Epidermal melanocyte (primary cell): ENCODE measurements around the gene NEDD9.

Source experiments
- DNase-seq: peaks from one replicate; pipeline ENCODE4 v3.0.0; 2011; ENCODE audit warnings: low spot score; ENCODE audit not compliant: insufficient read length

Gene NEDD9

DNA sequence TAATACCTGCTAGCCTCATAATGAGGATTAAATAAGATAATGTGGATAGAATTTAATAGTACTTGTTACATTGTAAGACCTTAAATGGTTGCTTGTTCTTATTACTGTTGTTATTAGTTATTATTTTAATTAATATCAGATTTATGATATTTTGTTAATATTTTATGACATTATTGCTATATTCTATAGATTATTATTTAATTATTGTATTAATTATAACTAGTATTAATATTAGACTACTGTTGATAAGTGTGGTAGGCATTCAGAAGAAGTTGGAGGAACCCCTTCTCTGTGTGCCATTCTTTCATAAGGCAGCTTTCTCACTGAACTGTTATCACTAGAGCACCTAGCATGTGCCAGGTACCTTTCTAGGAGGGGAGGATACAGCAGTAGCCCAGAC, 2.6 kb upstream of the NEDD9 start:
- DNase-seq, result no peak

DNA sequence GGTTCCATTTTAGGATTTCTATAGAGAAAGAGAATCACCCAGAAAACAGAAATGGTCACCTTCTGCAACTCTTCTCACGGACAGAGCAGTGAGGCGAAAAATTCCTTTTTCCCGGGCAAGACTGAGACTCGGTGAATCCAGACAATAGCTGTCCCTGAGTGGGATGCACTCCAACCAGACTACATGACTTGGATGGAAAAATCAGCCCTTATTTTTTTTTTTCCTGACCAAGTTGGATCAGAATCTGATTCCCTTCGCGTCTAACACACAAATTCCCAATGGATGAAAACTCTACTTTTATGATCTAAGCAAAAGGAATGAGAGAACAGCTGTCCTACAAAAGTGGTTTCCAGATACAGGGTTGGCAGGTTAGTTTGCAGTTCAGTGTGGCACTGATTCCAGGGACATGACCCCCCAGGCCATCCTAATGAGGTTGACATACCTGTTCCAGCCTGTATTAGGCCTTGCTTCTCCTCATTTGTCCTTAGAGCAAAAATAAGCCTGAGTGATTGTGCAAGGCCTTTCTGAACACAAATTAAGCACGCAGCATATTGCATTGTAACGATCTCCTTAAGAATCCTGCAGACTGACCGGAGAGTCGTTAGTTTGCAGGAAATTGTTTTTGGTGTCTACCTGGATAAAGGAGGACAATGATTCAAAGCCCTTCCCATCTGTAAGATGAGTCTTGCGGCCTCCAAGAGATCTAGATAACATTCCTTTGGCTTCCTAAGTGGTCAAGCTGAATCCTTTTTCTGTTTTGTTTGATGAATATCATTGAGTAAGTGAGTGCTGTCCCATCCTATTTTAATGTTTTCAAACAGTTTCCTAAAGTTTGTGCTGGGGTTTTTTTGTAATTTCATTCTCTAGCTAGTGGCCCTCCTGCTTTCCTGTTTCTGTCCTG, 1.5 kb upstream of the NEDD9 start:
- DNase-seq, result no peak

DNA sequence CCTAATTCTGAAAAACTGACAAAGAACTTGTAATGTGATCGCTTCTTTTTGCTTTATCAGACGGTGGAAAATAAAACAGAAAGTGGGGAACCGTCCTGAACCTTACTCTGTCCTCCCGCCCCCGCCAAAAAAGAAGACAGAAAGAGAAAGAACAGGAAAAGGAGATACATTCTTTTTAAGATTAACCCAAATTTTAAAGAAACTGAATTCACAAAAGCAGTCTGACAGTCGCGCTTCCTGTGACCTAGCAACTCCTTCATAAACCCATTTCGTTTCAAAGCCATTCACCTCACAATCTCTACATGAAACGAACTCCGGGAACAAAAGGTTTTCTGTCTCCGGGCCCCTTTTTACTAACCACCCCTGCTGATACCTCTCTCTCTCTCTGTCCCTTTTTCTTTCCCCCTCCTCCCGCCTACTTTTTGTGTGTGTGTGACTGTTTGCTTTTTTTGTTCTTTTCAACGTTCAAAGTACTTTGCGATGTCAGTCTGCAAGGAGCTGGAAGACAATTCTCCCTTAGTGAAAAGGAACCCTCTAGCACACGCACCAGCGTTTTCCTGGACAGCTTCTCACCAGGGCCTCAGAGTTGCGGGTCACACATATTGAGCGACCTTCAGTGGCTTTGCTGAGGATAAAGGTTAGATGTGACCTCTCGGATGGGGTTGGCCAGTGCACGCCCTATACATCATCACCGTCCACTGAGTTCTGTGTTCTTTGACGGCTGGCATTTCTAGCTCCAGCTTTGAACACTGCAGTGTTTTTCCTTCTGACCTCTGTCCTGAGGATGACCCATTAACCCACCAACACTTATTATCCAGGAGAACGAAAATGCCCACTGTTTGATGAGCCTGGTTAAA, 530 bp upstream of the NEDD9 start:
- no peak for DNase-seq

DNA sequence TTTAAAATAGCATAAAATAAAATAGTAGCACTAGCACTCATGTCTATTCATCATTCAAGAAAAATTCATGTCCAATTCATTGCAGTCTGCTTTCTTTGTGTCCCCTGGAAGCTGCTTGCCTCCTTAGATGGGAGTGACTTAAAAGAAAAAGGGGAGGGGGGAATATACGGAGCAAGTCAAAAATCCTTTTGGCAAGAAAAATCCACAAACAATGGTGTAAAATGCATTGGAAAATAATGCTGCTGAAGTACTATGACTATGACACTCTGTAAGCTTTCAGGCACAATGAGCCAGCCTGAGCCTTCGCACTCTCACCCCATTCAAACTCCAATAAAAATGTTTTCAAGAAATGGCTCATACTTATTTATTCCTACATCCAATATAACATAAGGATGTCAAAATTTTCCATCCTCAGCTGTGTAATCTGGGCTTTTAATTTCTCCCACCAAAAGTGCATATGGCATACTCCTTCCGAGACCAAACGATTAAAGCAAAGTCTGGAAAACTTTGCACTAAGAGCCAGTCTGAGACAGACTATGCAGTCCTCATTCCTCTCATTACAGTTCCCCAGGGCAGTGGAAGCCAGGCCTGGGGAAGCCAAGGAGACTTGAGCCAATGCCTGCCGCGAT, 790 bp downstream of the NEDD9 start:
- peak; percentile 41 for DNase-seq

DNA sequence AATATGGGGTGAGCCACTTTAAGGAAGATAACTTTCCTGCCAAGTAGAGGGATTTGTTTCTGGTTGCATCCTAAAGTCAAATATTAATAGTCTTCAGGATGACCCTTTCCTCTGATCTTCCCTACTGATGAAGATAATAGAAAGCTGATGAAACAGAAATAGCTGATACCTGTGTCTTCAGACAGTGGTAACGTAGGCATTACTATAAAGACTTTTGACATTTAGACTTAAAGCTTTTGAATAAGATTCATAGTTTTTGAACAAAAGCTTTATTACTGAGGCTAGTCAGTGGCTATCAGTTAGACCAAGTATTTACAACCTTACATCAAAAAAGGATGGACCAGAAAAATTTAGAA, 1.4 kb downstream of the NEDD9 start:
- no peak for DNase-seq

DNA sequence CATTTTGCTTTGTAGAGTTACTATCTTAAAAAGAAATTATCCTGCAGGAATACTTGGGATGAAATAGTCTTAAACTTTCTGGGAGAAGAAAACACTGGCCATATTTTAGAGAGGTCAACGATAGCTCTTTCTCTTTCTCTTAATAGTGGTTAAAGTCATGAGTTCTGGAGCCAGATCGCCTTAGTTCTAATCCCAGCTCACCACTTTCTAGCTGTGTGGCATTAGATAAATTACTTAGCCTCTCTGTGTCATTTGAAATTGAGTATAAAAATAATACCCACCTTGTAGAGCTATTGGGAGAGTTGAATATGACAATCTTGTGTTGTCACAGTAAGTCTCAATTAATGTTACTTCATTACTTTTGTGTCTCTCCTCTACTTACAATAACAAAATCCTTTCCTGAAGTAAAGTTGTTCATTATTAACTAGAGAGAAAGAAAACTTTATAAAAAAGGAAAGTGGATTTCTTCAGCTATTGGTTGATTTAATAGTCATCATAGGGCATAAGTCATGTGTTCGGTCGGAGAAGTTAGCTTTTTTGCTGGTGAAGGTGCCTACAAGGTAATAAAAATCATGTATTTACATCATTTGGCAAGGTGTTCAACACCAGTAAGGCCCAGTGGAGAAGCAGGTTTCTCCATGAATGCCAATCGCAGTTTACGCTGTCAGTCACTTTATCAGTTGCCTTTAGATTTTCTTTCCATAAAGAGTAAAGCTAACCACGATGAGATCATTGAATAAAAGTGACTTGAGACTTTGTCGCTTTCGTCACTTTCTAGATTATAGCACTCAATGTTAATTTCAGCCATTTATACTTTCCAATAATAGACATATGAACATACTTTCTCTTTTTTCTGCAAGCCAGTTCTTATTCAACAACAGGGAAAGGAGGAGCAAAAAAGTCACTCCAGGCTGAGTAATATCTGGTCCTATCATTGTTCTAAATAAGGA, 2.0 kb downstream of the NEDD9 start:
- no peak for DNase-seq

DNA sequence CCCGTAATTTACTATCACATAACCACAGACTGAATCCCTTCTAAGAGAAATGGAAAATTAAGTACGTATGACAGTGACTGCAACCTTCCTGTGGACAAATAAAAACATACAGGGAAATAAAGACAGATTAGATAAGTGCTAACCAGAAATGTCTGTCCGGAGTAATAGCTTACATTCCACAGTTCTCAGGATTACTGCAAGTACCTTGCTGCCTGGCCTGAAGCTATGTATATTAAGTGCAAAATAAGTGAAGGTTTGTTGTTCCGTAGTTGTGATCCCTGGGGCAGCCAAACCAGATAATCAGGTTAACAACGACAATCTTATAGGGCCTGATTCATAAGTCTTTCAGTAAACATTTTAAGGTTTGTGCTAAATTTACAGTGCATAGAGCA, 2.8 kb downstream of the NEDD9 start:
- DNase-seq, result no peak

DNA sequence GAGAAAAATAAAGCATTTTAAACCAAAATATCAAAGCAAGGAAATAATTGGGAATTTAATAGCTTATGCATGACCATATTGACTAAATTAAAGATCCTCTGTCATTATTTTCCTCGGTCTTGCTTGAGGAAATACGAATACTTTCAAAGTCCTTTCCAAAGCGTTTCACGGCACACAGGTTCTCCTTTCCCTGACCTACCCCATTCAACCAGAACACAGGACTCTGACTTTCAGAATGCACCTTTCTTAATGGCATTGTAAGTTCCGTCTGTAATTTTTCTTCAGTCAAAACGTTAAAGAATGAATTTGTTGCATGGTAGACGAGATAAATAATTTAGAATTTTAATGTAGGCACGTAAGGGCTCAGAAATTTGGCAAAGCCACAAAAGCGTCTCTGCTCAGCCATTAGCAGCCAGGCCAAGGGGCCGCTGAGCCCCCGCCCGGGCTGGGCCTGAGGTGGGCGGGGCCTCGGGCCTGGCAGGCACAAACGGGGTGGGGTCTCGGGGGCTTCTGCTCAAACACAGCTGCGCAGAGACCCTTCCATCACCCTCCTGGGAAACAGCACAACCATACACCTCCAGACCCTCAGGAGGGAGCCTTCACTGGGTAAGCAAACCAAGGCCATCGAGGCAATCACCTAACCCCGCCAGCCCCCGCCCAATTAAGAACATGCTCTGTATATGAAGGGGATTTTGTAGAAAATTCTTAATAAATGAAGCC, 3.4 kb downstream of the NEDD9 start:
- DNase-seq, result no peak

DNA sequence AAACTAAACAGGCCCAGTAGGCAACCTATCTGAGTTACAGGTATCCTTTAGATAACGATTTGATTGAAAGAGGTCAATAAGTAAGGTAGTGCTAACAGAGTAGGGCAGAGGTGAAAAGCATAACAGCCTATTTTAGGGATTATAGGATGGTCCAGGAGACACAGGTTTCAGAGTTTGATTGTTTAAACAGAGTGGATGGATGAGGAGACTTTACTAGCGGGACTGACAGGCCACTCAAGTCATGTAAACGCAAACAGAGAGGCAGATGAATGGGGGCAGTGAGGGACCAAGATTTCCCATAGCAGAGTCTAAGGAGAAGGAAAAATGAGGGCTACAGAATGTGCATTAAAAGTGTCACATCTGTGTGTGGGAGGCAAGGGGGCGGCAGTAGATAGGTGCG, 4.8 kb downstream of the NEDD9 start:
- DNase-seq, result no peak

DNA sequence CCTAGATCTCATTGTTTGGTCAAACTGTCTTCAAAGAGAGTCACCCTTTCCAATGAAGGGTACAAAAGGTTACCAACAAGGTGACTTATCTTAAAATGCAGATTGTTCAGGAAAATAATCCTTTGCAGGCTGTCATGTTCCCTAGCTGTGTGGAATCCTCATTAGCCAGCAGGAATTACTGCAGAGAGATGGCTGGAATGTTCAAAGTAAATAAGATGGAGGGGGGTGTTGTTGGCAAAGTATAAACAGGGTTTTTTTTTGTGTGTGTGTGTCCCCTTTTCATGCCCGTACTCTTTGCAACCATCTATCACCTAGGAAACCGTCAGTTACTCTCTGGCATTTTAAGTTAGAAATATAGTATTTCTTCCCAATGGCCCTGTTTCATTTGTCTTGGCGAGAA, 6.5 kb downstream of the NEDD9 start:
- no peak for DNase-seq

DNA sequence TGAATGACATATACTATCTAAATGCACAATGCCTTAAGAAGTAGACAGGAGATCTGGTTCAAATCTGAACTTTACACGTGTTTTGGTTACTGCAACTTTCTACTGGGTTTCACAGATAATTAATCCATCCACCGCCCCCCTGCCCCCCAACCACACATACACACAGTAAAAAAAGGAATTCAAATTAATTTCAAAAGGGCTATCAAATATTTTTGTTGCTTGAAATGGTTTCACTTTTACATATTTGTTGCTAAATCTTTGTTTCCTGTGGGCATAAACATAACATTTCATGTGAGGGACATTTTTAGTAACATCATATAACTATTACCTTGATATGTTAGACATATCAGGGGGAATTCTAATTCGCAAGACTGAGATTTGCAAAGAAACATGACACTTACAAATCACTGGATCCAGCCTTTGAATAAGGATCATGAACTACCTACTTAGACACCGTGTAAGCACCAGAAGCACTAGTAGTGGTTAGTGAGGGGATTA, 7.5 kb downstream of the NEDD9 start:
- DNase-seq, result no peak

DNA sequence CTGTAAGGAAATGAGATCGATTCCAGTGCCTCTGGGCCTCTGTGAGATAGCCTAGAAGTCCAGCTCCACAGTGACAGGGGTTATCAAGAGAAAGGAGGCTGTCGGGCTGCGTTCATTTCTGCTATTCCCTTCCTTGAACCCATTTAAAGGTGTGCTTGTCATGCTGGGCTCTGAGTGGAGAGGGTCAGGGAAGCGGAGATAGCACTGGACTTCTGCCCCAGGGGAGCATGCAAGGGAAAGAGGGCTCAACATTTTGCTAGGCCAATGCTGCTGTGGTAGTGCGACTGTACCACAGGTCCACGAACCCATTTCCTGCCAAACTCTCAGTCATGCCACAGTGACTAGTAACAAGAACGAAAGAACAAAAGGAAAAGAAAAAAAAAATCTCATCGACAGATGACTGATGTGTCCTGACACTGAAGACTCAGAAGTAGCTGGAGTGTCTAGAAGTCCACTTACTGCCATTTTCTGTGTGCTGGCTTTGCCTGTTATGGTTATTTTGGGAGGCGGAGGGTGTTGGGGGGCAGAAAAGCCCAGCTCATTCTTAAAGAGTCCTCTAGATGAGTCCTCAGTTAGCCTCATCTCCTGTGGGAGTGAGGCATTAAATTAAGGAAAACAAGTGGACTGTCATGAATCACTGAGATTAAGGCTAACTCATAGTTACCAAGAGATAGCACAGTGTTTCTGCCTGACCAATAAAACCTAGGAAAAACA, 8.1 kb downstream of the NEDD9 start:
- no peak for DNase-seq

DNA sequence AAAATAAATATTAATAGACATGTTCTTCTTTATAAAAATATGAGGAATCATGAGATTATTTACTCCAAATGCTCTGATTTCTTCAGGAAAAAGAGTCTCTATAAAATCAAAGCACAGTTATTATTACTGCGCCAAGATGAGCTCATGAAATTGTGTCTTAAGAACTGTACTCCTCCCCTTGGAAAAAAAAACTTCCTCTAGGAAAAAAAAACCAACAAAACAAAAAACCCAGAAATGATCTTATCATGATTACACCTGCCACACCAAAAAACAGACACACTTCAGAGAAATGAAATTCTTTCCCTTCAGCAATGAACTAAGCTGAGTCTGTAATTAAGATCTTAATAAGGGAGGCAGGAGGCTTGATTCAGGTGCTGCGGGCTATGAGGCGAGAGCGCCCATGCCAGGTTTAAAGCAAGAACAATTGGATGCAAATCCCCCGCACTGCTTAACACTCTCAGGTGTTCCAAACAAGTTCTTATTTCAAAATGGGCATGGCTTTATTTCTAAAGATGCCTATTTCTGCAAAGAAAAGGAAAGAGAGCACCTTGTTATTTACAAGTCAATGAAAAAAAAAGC, 9.1 kb downstream of the NEDD9 start:
- DNase-seq, result no peak

DNA sequence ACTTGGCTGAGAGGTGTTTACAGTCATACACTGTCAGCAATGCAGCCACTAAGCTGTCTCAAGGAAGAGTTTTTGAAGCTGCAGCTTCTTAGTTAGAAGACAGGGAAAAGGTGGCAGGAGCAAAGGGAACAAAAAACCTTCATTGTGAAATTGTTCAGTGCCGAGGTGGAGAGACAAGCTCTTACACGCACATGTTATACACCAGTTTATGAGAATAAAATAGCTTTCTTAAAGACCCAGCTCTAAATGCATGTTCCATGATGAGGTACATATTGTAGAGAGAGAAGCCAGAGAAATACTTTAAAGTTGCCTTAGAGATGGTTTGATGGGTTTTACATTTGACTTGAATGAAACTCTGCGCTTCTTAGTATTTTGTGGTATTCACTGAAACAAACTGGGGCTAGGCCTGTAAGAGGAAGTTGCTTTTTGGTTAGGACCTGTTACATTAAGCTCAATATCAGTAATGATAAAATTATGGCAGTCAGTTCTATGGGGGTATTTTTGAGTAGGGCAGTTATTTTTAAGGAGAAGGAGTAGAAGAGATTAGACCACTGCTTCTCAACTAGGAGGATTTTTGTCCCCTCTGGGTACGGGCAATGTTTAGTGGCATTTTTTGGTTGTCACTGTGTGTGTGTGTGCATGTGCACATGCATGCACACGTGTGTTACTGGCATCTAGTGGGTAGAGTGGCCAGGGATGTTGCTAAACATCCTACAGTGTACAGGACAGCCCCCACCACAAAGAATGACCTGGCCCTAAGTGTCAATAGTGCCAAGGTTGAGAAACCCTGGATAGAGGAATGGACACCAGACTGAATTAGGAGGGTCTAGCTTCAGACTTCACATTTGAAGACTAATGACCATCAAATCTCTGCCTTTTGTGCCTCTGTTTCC, 9.8 kb downstream of the NEDD9 start:
- no peak for DNase-seq

DNA sequence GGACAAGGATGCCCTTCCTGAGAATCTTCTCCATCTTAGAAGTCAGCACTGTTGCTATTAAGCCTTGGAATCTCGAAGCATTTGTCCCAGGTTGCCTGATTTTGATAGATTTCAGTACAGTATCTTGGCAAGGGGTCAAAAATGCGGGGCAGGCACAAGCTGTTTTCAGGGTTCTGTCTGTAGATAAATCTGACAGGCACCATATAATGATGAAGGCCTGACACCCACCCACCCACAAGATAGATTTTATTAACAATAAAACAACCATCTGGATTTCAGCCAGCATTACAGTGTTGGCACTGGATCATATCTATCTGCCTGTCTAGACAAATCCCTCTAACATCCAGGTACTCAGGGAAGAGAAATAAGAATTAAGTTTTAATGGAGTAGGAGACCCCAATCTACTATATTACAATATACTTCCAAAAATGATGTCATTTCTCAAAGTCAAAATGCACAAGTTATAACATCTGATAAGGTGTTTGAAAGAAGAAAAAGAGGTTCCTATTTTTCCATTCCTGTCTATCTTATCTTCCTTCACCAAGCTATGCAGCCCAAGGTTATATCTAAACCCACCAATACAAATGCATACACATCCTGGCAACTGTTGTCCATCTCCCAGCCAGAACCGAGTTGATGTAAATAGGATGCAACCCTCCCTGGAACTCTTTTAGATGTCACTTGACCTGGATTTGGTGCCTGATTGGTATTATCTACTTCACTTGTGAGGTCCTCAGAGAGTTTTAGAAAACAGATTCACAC, 10.7 kb downstream of the NEDD9 start:
- DNase-seq, result no peak

DNA sequence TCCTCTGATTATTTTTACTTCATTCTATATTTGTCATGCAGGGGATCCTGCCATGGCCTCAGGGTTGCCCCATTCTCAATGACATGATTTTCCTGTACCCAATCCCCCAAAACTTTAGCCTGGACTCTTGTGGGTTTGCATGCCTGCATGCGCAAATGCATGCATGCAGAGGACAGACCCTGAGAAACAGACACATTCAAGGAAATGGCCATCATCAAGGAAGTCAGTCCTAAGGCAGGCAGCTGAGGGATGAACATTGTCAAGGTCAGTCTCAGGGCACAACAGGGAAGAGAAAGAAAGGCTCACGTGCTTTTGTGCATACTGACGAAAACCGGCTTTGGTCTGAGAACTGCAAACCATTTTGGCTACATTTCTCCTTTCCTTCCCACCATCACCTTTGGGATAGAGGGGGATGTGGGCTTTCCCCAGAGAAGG, 13.1 kb downstream of the NEDD9 start:
- no peak for DNase-seq
